ENCODE measurements around the gene LRRC26. TPM values are rescaled to one million over a fixed set of nuclear protein-coding genes. Genes with fewer than 3 reads are reported as not detected.
A peak's percentile ranks its signal among the peaks of the same experiment; 100 is the strongest.

Gene LRRC26
- total and polyA plus RNA-seq, 2 of the 13 experiments (the other 11 are each of a cell fraction or from before 2014, with no cell fraction given): not detected

DNA sequence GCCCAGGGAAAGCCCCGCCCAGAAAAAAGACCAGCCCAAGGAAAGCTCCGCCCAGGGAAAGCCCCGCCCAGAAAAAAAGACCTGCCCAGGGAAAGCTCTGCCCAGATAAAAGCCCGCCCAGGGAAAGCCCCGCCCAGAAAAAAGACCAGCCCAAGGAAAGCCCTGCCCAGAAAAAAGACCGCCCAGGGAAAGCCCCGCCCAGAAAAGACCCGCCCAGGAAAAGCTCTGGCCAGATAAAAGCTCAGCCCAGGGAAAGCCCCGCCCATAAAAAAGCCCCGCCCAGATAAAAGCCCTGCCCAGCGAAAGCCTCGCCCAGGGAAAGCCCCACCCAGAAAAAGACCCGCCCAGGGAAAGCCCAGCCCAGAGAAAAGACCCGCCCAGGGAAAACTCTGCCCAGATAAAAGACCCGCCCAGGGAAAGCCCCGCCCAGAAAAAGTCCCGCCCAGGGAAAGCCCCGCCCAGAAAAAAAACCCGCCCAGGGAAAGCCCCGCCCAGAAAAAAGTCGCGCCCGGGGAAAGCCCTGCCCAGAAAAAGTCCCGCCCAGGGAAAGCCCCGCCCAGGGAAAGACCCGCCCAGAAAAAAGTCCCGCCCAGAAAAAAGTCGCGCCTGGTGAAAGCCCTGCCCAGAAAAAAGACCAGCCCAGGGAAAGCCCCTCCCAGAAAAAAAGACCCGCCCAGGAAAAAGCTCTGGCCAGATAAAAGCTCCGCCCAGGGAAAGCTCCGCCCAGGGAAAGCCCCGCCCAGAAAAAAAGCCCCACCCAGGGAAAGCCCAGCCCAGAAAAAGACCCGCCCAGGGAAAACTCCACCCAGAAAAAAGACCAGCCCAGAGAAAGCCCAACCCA lies 19.0 kb downstream of the LRRC26 start:
- peaks cover 30% of the 10 kb centered on the region for H3K4me1 ChIP-seq (ENCODE audit: insufficient read depth, low read length)
- H3K79me2 ChIP-seq (ENCODE audit: insufficient read depth, low read length): no peaks in the 10 kb centered on the region
- intact Hi-C loops (cut with micrococcal nuclease; ENCODE audit: unreplicated experiment) (loop anchor here (1.0 kb wide), 1 partner anchor 37 kb away; the partner anchor contains the start of genes ANAPC2 and SSNA1), in situ Hi-C loops (cut with HindIII; ENCODE audit: extremely low pct_ligation_motif_present, low pct_unique_long_range_greater_than_20kb) (no loop called here)
- DNase-seq (ENCODE audit: low spot score): peak; percentile 84
- no peaks in the 10 kb centered on the region for H4K20me1 ChIP-seq (ENCODE audit: insufficient read depth, low read length)
- FAIRE-seq: no peak
- CTCF ChIA-PET (ENCODE audit: low intra/inter-chr PET ratio, low total read pairs): no interaction called here
- H3K4me2 ChIP-seq (ENCODE audit: low read depth, low read length): 0 out of 2 replicates have a peak overlapping the region, but pooled peaks have one; percentile 32
- H3K4me3 ChIP-seq (replicated peaks in 1 of 3; ENCODE audit: insufficient read depth in 1 of 3, low read depth in 2 of 3, low read length in 3 of 3): no peak overlapping the region
- peaks cover 8 to 38% of the 10 kb centered on the region in 2 experiments; a peak in 4 of 5 replicates for H3K27me3 ChIP-seq (ENCODE audit: control insufficient read depth in 1 of 2, insufficient read depth in 2 of 2, low read length in 2 of 2)
- H3K9me3 ChIP-seq (ENCODE audit: low read length): no peaks in the 10 kb centered on the region
- peak; percentile 19 for ATAC-seq
- no peak overlapping the region for H3K9ac ChIP-seq (ENCODE audit: insufficient read depth, low read depth, low read length)
- 3% methylated on average over 33 of the region's 34 CpGs for WGBS (ENCODE audit: low lambda C conversion rate)
- TF ChIP-seq ZKSCAN1 (IDR thresholded peaks at IDR 0.05; ENCODE audit: low read length) (no peak), MIXL1 (CRISPR knock-in tag; IDR thresholded peaks at IDR 0.05) (no peak), PCBP1 (IDR thresholded peaks at IDR 0.05; ENCODE audit: borderline replicate concordance, low read depth, low read length) (peak; percentile 67; the same call in 1 of the 2 replicates), MAZ (IDR thresholded peaks at IDR 0.05; ENCODE audit: borderline replicate concordance, low read depth, low read length) (0 out of 2 replicates have a peak, but pooled peaks have one; percentile 1), MAZ (CRISPR knock-in tag; IDR thresholded peaks at IDR 0.05; ENCODE audit: low read depth) (no peak), BORCS8-MEF2B (CRISPR knock-in tag; IDR thresholded peaks at IDR 0.05) (no peak)
- TF ChIP-seq, protein P1, sequence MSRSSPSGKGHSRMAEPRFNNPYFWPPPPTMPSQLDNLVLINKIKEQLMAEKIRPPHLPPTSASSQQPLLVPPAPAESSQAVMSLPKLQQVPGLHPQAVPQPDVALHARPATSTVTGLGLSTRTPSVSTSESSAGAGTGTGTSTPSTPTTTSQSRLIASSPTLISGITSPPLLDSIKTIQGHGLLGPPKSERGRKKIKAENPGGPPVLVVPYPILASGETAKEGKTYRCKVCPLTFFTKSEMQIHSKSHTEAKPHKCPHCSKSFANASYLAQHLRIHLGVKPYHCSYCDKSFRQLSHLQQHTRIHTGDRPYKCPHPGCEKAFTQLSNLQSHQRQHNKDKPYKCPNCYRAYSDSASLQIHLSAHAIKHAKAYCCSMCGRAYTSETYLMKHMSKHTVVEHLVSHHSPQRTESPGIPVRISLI (CRISPR knock-in tag; IDR thresholded peaks at IDR 0.05; ENCODE audit: borderline replicate concordance): peak; percentile 22; the same call in 1 of the 2 replicates
- H2AFZ ChIP-seq (ENCODE audit: low read length): no peak overlapping the region
- H3K36me3 ChIP-seq (replicated peaks in 1 of 2; ENCODE audit: control insufficient read depth in 1 of 2, insufficient read depth in 2 of 2, low read length in 2 of 2): no peaks in the 10 kb centered on the region
- H3K27ac ChIP-seq (ENCODE audit: extremely low read length, insufficient read depth, low read length): no peak overlapping the region
- BruUV-seq (replicated peaks): no TSS peak
- POLR2A ChIA-PET: interaction anchor here (0.7 to 3.0 kb wide), 27 partner anchors 12 to 308 kb away, joined by 3 to 34 read pairs (median 8); partner anchors contain the start of genes ANAPC2, LRRC26, MAN1B1 and NSMF

Measured in HepG2 (cell line).